CD1c-positive myeloid dendritic cell (primary cell): ENCODE results near the gene GNB5.
"Not testable (repeated sequence)": the region's sequence is repeated elsewhere in the genome, so short reads cannot be mapped to it uniquely, and the experiment has no call there.

Experiments
- DNase-seq: peaks from one replicate; pipeline ENCODE4 v3.0.0-alpha.2; 2016; ENCODE audit errors: extremely low spot score

Gene GNB5

GRCh38 chr15:52093539-52094510, 97.4 kb downstream of the GNB5 start:
- peak; percentile 28 for DNase-seq

DNA sequence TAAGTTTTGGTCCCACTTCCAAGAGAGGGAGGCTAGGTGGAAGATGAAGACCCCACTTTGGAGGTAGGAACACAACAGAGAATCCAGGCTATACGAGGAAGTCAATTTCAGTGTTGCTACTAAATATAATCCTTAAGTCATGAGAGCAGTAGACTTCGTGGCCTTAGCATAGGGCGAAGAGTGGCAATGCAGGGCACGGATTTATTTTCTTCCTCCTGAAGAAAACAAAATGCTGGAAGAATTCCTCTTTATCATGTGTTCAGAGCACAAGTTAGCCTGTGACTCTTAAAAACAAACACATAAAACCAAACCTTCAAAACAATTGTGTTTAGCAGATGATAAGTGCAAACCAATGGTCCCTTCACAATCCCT, 98.0 kb downstream of the GNB5 start:
- no peak for DNase-seq

DNA sequence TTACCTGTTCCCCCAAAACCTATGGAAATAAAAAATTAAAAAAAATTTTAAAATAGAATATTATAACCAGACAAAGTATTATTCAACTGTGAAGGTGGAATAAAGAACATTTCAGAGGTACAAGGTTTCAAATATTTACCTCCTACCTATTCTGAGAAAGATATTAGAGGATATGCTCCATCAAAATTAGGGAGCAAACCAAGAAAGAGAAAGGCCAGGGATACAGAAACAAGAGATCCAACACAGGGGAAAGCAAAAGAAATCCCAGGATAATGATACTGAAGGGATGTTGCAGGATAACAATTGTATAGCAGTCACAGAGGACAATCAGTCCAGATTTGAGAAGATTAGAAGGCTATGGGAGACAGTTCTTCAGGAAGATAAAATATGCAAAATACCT, 101.0 kb downstream of the GNB5 start:
- no peak for DNase-seq

DNA sequence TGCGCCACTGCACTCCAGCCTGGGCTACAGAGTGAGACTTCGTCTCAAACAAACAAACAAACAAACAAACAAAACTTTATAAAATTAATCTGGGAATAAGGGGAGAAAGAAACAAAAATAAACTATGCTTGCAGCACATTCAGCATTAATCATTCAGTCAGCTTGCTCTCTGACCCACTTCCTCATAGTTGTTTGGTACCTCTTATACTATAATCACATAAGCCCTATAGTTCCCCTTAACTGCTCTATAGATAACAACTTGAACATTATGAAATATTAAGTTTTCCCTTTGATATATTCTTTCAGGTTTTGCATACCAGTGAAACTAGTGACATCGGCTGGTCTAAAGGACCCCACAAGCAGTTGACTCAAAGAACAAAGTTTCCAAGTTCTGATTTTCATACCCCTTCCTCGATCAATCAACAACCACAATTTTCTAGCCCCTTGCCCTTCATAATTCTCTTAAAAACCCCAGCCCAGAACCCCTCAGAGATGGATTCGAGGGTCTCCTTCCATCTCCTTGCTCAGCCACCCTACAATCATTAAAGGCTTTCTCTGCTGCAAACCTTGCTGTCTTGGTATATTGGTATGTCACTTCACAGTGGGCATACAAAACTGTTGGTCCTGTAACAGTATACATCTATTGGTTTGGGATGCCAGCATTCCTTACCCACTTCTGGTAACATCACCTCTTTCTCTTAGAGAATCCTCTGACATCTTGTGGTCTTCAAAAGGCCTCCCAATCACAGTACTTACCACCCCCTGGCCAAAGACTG, 105.0 kb downstream of the GNB5 start:
- peak; percentile 62 for DNase-seq

- no peak for DNase-seq
Measured at GRCh38 chr15:52085299-52085698, 105.9 kb downstream of the GNB5 start.

DNA sequence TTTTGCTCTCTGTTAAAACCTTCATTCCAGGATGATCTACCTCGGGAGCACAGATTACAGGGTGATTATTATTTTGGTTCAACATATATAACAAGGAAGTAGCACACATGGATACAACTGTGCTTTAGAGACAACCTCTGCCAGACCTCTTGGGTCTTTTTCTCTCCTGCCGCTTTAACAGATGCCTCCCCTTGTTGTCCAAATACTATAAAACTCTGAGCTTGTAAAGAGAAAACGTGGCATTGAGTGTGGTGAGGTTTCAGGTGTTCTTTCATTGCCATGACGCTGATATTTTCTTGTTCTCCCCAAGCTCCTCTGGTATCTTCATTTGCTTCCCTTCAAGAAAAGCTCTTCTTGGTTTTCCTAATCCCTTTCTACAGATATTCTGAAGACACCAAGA, 107.6 kb downstream of the GNB5 start:
- DNase-seq, result no peak

DNA sequence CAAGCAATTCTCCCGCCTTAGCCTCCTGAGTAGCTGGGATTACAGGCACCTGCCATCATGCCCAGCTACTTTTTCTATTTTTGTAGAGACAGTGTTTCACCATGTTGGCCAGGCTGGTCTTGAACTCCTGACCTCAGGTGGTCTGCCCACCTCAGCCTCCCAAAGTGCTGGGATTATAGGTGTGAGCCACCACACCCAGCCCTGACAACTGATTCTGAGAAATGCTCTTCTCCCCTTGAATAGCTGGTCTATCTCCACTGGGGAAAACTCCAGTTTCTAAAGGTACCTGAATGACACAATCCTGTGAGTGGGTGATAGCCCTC, 108.2 kb downstream of the GNB5 start:
- not testable (repeated sequence) for DNase-seq

GRCh38 chr15:52082197-52083036, 108.8 kb downstream of the GNB5 start:
- peak; percentile 26 for DNase-seq

DNA sequence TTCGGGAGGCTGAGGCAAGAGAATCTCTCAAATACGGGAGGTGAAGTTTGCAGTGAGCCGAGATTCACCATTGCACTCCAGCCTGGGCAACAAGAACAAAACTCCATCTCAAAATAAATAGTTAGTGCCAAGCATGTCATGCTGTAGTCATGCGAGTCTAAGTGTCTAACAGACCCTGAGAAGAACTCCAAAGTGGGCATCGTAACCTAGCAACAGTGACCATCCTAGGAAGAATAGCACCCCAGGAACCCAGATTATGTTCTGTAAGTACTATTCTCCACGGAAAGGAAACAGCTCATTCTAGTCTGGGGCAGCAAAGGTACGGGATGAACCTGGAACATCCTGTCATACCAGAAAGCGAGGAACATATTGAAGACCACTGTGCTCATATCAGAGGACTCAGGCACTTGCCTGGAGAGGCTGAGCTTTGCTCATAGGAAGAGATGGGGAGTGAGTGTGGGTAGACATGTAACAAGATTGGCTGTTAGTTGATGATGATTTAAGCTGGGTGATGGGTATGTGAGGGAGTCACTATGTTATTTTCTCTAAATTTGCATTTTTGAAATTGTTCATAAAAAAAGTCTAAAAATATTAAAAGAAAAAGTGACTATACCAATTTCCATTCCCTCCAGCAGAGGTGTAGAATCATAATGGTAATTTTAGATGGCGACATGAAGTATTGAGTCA, 110.3 kb downstream of the GNB5 start:
- no peak for DNase-seq

- no peak for DNase-seq
Measured at GRCh38 chr15:52080031-52080430, 111.2 kb downstream of the GNB5 start.

DNA sequence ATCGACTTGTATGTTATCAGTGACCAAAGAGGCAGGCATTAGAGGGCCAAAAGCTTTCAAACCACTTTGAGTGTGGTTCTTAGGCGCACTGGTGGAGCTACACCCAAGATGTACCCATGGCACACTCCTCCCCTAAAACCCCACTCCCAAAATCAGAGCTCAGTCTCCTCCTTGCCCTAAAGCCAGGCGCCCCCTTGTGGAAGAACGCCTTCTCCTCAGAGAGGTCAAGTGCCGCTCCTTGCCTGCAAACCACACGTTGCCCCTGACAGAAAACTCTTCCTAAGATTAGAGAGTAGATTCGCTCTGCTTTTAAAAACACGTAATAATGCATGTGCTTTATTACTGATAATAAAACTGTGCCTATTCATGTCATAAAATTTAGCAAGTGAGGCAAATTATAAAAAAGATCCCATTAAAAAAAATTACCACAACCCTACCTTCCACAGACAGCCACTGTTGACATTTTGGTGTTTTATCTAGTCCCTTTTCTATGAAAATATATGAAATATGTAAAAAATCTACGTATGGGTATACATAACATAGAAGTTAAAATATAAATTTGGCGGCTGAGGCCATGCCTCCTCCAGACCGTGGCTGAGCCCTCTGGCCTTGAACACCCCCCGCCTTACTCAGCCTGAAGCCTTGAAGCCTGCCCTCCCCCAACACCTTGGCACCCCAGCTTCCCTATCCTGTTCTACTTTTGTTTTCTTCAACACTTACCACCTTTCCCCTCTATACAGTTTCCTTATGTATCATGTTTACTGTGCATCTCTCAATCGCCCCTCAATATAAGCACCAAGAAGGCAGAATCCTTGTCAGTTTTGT, 112.1 kb downstream of the GNB5 start:
- peak; percentile 82 for DNase-seq

DNA sequence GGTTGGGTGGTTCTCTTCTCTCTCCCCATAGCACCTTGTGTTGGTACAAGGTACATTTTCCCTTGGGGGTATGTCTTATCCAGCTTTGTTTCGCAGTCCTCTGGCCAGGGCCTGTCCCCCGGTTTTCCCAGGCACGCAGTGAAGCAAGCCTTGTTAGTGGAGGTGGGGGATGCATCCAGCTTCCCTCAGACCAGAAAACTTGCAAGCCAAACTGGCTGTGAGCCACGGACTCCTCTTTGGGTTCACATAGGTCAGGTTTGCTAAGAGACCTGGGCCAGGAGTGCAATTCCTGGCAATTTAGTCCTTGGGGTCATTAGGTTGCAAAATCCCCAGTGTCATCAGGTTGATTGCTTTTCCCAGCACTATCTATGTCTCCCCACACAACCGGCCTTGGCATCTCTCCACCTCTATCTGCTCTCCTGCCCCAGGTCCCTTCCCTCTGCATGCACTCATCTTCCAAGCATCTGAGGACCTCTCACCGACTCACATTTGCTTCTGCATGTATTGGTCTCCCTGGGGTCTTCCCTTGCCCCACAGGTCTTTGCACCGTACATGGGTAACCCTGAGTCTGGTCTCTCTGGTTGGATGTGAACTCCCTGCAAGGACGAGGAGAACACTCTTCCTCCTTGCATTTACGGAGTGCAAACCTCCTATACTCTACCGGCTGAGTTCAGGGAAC, 112.9 kb downstream of the GNB5 start:
- DNase-seq, result no peak

- DNase-seq, result peak; percentile 33
Measured at GRCh38 chr15:52076889-52077781, 114.1 kb downstream of the GNB5 start.

DNA sequence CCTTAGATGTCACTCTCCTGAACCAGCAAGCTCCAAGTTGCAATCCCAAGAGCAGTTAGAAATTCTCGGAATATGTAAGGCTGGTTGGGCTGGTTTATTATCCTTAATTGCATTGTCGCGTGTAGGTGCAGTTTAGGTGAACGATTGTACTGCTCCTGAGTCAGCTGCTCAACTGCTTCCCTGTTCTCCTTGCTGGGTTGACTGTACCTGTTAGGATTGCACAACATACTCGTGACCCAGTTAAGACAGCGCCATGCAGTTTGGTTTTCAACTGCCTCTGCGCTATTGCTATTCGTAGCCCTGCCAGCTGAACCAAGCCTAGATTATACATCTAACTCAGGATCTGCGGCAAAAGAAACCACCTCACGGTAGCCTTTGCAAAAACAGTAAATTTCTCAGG, 119.6 kb downstream of the GNB5 start:
- no peak for DNase-seq

DNA sequence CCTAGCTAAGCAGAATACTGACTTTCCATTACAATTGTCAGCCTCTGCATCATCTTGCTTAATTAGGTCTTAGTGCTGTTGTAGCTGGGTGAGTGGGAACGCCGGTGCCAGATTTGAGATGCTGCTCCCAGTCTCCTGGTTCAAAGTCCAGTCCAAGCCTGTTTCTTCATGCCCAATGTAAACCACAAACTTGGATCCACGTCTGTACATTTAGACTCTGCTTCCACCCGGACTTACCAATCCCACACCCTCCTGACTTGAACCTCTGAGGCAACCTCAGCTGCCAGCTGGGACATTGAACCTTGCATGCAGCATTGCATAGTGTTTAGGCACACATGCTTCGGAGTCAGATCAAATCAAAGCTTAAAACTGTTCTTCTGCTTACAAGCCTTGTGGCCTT, 121.6 kb downstream of the GNB5 start:
- DNase-seq, result no peak

DNA sequence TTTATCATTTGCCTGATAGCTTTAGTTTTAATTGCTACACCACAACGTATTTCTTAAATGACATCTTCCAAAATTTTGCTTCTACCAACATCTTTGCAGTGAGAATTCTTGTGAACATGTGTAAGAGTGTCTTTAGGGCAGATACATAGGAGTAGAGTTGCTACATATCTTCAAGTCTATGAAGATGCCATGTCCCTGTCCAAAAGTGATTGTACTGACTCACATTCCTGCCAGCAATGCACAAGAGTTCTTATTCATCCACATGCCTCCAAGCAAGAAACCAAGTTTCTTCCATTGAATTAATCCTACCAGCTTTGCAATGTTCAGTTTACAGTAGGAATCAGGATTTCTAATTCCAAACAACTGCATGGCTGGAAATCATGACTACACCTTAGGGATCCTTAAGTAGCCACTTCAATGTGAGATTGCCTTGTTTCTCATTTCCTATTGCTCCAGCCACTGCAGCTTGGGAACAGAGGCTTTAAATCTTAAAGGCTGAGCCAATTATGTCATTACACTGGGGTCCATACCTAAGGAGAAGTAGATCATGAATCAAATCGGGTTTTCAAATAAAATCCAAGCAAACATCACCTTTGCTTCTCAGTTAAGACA, 123.1 kb downstream of the GNB5 start:
- DNase-seq, result no peak

GRCh38 chr15:52067545-52067926, 123.7 kb downstream of the GNB5 start:
- no peak for DNase-seq

DNA sequence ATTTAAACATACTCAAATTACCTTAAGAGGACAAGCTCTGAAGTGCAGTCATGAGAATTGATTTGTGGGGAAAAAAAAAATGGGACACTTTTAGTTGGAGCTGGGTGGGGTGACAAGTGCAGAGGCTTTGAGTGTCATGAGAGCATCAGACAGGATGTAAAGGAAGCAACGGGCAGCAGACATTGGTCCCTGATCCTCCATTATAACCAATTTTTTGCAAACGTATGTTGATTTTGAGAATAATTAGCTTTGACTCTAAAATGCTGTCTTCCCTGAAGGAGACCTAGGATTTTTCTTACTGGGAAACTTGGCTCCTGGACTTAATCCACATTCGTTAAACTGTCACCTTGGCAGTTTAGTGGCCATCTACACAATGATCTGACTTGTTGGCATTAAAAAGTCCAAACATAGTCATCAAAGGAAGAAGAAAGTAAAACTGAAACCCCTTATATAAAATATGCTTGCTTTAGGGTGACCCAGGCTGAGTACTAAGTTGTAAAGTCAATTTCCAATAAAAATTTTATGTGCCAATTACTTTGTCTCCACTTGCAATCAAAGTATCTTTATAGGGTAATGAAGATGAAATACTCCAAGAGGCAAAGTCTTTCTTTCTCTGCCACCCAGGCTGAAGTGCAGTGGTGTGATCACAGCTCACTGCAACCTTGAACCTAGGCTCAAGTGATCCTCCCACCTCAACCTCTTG, 124.2 kb downstream of the GNB5 start:
- no peak for DNase-seq
